ENCODE data around the gene RNF144B.

Gene RNF144B

GRCh38 chr6:18488526-18489270, 101.5 kb downstream of the RNF144B start:
- DNase-seq (ENCODE audit: low read depth) = no peak
- H3K4me3 ChIP-seq (ENCODE audit: low read depth, low read length) = no peak overlapping the region
- no peak for TF ChIP-seq CTCF (IDR thresholded peaks at IDR 0.05; ENCODE audit: control insufficient read depth, extremely low read depth, insufficient read depth)

GRCh38 chr6:18489335-18489734, 102.2 kb downstream of the RNF144B start:
- no peak overlapping the region for H3K4me3 ChIP-seq (ENCODE audit: low read depth, low read length)
- no peak for TF ChIP-seq CTCF (IDR thresholded peaks at IDR 0.05; ENCODE audit: control insufficient read depth, extremely low read depth, insufficient read depth)
- DNase-seq (ENCODE audit: low read depth) = no peak

- no peak for TF ChIP-seq CTCF (IDR thresholded peaks at IDR 0.05; ENCODE audit: control insufficient read depth, extremely low read depth, insufficient read depth)
- H3K4me3 ChIP-seq (ENCODE audit: low read depth, low read length) = no peak overlapping the region
- DNase-seq (ENCODE audit: low read depth) = peak; percentile 65
Observed at GRCh38 chr6:18491308-18492045, 104.3 kb downstream of the RNF144B start.

- H3K4me3 ChIP-seq (ENCODE audit: low read depth, low read length) = no peak overlapping the region
- DNase-seq (ENCODE audit: low read depth) = no peak
Observed at GRCh38 chr6:18492972-18493371, 105.8 kb downstream of the RNF144B start.

GRCh38 chr6:18493382-18493891, 106.3 kb downstream of the RNF144B start:
- no peak overlapping the region for H3K4me3 ChIP-seq (ENCODE audit: low read depth, low read length)
- TF ChIP-seq CTCF (IDR thresholded peaks at IDR 0.05; ENCODE audit: control insufficient read depth, extremely low read depth, insufficient read depth) = no peak
- DNase-seq (ENCODE audit: low read depth) = peak; percentile 44

More at GRCh38 chr6:18492972-18493371, 105.8 kb downstream of the RNF144B start:
- TF ChIP-seq CTCF (IDR thresholded peaks at IDR 0.05; ENCODE audit: control insufficient read depth, extremely low read depth, insufficient read depth) = no peak

GRCh38 chr6:18493925-18494324, 106.8 kb downstream of the RNF144B start:
- no peak for DNase-seq (ENCODE audit: low read depth)
- TF ChIP-seq CTCF (IDR thresholded peaks at IDR 0.05; ENCODE audit: control insufficient read depth, extremely low read depth, insufficient read depth) = no peak
- no peak overlapping the region for H3K4me3 ChIP-seq (ENCODE audit: low read depth, low read length)
